NK-92 treated with Interleukin-12 subunit alpha and Interleukin-12 subunit beta, amount 100 ng/mL, for 24 hours (cell line): ENCODE measurements around the gene PPP1R1C.
"Not testable (repeated sequence)": the region's sequence is repeated elsewhere in the genome, so short reads cannot be mapped to it uniquely, and the experiment has no call there.

Experiments
- DNase-seq: peaks from one replicate; lab custom pipeline; 2025; lab: John Stamatoyannopoulos, UW

PPP1R1C gene

DNA sequence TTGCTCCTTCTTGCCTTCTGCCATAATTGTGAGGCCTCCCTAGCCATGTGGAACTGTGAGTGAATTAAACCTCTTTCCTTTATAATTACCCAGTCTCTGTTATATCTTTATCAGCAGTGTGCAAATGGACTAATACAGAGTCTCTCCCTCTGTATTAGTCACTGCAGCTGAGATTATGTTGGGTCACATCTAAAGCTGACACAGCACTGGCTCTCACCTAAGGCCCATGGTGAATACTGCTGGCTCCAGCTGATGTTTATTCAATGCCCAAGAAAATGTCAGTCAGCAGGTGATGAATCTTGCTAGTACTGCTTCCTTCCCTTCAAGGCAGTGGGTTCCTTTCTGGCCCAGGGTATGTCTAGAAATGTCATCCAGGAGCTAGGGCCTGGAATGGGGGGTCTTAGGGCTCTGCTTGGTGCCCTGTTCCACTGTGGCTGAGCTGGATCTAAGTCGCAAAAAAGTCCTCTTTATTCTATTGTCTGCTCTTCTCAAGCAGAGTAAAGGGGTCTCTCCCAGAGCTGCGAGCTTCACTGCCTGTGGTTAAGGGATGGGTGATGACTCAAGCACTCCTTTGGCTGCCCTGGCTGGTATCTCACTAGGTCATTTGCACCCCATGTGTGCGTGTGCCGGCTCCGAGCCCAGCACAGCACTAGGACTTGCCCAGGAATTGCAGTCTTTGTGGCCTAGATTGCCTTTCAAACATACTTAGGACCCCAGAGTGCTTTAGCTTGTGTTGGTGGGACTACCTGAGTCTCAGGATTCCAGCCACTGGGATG is 29.9 kb downstream of the PPP1R1C start:
- DNase-seq: no peak

DNA sequence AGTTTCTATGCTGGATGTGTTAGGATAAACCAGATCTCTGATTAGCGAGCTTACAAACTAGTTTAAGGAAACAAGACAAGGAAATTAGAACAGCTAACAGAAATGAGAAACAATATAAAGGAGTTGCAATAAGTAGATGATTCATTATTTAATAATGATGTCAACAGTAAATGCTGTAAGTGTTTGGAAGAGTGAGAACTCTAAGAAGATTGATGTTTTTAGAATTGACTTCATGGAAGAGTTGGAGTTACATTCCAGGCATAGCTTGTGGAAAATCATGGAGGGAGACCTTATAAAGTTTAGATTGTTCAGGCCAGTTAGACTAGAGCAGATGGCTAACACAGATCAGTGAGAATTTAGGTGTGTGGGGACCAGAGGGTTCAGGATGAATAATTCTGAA is 32.6 kb downstream of the PPP1R1C start:
- DNase-seq: no peak

DNA sequence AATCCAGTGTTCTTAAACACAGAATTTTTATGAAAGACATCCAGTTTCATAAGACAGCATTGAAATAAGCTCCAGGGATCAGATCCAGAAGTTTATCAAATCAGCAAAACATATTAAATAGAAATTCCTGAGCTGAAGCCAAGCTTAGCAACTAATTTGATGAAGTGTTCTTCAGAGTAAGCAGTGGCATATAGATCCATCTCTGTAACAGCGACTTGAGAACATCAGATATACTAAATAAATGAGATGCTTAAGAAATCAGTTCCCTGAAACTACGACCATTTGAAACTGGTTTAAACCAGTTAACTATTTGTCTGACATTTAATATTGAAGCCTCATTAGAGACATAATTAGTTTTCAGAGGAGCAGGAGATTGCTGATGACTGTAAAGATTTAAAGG is 34.1 kb downstream of the PPP1R1C start:
- no peak for DNase-seq

DNA sequence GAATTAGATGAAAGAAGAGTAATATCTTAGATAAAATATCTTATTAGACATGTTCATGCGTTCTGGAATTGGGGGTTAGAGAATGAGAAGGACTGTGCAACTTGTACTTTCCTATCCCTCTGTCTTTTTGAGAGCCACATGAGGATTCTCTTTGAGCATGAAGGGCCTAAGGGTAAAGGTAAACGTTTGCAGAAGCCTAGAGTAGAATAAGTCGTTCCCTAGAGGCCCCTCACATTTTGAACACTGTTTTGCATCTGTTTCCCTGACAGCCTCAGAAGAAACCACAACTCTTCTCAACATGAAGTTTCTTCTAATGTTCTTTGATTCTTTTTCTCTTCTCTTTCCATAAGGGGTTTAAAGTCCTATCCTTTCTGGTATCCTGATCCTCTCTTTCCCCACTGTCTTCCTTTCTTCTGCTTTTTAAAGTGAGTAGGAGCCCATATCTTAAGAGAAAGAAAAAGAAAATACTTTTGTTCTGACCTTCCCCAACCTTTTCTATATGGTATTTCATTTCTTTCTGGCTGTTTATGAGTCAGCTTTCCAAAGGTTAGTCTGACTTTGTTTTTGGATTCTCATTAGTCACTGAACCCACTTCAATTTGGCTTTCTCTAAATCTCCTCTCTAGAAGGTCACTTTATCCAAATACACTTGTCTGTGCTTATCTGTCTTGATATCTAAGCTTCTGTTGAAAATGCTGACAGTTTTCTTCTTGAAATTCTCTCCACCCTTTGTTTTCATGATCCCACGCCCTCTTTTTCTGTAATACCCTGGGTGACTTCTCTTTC is 34.8 kb downstream of the PPP1R1C start:
- DNase-seq: no peak

DNA sequence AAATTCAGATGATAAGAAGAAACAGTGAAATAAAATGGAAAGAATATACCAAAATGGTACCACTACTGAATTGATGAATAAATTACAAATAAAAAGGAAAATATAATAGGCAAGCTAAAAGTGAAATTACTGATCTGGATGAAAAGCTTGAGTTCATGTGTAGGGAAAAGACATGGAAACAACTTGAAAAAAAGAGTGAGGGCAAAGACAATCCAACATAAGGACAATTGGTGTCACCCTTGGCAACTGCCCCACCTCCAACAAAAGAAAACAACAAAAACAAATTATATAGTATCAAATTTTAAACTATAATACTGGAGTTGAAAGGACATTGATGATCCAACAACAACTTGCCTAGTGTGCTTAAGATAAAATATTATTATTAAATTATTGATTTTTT is 37.6 kb downstream of the PPP1R1C start:
- DNase-seq: no peak

DNA sequence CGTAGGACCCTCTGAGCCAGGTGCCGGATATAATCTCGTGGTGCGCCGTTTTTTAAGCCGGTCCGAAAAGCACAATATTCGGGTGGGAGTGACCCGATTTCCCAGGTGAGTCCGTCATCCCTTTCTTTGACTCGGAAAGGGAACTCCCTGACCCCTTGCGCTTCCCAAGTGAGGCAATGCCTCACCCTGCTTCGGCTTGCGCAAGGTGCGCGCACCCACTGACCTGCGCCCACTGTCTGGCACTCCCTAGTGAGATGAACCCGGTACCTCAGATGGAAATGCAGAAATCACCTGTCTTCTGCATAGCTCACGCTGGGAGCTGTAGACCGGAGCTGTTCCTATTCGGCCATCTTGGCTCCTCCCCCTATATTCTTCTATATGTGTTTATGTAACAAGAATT is 45.2 kb downstream of the PPP1R1C start:
- DNase-seq: not testable (repeated sequence)

DNA sequence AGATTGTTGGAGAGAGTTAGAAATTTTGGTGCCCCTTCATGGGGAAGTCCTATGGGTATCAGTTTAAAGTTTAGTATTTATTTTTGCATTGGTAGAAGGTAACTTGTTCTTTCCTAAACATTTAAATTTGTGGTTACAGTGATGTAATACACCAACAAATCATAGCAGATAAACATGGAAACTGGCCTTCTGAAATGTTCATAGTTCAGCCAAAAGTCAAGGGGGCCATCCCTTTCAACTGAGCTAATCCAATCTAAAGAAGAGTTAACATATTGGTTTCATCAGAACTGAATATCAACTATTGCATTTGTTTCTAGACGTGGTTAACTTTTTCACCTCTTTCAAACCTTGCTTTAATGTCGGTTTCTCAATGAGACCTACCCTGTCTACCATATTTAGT is 46.3 kb downstream of the PPP1R1C start:
- DNase-seq: no peak

DNA sequence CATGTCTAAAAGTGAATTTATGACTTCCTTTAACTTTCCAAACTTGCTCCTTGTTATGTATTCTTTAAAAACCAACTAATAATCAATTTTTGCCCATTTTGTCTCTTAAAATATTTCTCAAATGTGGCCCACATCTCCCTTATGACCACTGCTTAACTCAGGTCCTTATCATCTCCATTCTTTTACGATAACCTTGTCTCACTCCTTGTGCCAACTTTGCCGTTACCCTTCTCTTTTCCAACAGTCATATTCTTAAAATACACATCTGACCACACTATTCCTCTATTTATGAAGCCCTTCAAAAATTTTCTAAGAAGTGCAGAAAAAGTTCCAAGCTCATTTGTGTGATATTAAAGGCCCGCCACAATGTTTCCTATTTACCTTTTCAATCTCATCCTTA is 47.8 kb downstream of the PPP1R1C start:
- no peak for DNase-seq

DNA sequence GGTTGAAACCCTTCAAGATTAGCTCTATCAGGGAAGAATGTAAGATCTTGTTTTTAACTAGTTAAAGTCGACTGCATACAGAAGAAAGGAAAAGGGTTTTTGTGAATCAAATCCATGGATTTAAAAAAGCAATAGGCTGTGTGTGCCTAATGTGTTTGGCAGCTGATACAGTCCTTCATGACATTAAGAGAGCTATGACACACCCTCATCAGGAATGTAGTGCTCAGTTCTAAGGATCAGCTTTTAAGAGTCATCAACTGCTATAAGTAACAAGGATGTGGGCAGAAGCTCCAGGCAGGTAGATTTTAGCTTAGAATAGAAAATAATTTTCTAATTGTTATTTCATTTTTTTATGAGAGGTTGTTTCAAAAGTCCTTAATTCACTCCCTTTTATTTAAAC is 52.9 kb downstream of the PPP1R1C start:
- DNase-seq: no peak

DNA sequence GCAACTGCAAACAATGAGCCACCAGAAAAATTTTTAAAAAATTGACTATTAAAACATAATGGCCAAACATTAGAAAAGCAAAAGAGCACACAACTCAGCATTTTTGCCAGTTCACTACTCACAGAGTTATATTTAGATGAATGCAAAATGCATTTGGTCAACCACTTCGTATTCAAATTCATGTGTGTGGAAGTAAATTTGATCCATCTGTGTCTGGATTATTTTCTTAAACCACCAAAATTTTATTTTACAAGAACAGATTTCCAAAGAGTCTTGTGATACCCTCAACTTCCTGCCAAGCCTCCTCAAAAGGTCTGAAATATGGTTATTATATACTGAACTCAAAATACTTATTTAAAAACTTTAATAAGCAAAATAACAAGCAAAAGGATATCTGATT is 57.4 kb downstream of the PPP1R1C start:
- no peak for DNase-seq

DNA sequence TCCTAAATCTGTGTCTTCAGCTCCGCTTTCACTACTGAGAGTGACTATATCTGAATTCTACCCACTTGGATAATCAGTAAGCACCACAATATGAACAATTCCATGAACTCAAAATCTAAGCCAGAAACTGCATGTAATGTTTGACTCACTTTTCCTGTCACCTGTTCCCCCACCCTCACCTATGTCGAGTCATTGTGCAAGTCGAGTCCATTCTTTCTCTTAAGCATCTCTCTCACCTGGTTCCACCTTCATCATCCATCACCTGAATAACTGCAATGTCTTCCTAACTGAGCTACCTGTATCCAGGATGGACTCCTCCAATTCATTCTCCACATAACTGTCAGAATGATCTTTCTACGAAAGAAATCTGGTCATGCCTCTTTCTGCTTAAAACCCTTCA is 58.2 kb downstream of the PPP1R1C start:
- no peak for DNase-seq

DNA sequence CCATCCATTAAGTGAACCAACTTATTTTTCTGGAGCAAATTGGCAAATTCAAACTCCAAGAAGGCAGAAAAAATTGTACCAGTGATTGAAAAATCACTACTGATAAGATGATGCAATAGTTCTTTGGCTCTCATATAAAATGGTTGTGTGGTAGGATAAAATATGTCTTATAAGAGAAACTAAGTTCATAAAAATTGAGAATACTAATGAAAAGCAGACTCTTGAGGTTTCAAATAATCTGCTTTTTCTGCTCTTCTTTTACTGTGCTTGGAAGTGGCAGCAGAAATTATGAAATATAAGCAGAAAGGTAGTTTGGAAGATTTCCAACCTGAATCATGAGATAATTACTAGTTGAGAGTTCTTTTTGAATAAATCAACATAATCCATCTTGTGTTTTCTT is 61.9 kb downstream of the PPP1R1C start:
- DNase-seq: no peak

DNA sequence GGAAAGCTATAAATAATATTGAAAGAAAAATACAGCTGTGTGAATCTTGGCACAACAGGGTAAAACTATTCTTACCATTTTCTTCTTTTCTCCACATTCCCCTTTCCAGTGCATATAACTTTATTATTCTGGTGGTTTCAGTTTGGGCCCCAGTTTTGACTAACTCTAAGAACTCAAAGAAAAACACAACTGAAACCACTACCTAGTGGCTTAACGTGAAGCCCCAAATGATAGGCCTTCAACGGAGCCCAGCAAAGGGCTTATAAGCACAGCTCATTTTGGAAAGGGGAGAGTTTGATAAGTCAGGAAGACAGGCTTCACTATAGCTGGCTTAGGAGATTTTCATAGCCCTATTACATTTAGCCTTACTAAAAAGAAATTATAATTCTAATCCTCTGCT is 62.4 kb downstream of the PPP1R1C start:
- no peak for DNase-seq

DNA sequence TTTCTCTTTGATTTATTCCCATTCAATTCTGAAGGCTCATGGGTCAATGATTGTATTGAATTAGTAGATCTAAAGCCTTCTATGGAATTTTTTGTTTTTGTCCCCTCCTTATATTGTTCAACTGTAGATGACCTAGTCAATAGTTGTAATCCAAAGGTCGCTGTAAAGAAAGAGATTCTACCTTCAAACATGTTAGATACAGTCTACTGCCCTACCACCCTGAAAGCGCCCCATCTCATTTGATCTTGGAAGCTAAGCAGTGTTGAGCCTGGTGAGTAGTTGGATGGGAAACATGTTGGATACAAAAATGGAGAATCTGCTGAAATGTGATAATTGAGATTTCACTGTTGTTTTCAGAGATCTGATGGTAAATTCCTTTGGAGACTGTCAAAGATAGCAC is 63.0 kb downstream of the PPP1R1C start:
- DNase-seq: no peak

DNA sequence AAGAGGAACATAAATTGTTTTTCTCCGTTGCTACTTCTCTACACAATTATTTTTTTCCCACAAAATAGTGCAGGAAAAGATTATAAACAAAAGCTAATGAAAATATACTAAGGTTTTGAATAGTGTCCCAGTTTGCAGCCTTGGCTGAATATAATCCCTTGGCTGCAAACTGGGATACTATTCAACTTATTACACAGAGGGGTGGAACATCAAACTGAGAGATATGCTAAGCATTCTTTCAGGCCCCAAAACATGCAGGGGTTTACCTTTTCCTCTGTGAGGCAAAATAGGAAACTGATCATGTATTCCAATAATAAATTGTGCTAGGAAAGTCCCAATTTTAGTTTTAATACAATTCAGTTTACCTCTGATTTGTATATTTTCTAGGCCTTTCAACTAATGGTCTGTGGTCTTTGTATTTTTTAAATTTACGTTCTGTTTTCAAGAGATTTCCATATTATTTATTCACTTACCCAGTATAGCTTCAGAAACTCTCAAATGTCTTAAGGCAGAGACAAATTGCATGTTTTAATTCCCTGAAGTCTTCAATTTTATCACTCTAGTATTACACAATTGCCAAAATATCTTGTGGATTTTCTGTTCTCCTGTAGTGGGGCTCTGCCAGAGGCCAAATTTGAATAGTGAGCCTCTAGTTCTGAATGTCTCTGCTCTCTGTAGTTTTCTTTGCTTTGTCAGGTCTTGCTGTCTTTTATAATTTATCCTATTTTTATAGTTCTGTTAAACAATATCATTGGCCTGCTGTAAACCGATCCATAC is 63.9 kb downstream of the PPP1R1C start:
- DNase-seq: no peak

DNA sequence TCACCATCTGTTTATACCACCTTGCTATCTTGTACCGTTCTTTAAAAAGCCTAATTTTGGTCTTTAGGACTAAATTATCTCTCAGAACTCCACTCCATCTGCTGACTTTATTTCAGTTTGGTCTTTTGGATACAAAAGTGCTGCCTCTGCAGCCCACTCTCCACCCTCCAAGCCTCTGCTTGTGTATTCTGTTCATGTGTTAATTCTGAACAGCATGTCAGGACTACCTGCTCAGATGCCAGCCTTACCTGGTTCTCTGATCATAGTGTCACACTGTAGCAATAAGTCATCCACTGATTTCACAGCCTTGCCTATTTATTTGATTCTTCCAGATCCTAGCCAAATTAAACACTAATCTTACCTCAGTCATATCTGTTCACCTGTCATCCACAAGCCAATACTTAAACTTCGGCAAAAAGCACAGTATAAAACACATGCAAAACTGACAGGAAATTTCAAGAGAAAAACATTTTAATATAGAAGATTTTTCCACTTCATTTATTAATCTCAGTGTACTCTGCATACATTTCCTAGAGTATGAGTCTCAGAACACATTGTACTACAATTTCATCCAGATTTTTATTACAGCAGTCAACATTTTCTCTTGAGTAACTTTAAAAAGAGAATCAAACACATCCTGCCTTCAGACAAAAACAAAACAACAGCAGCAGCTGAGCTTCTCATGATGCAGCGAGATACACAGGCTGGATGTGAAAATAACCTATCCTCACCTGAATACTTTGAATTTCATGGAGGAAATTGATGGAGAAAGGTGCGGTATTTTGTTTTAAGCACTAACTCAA is 64.9 kb downstream of the PPP1R1C start:
- DNase-seq: no peak

DNA sequence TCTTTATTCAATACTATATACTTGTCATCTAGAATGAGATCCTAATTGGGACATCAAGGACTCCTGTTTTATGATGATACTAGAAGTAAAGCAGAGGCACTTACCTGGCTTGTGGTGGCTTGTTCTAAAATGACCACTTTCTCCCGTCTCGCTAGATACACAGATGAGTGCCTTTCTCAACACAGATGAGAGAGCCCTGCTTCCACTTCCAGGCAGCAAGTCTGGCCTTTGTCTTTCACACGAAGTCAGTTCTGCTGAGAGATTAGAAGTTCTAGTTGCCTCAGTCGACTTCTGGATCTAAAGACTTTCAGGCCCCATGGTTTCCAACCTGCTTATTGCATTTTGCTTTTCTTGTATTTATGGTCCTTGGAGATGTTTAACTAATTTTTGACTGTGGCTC is 70.3 kb downstream of the PPP1R1C start:
- no peak for DNase-seq

DNA sequence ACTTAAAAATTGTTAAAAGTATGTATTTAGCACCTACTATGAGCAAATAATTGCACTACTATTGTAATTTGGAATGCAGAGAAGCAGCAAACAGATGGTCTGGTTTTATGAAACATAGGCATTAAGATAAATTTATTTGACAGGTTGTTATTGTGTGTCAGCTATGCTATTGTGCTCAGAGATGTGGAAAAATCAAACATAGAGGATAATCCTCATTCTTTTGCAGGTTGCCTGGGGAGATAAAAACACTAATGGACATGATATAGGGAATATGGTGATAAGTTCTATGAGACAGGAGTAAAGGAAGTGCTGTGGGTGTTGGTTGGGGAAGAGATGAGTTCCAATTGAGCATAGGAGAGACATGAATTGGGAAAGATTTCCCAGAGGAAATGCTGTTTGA is 71.3 kb downstream of the PPP1R1C start:
- DNase-seq: no peak

DNA sequence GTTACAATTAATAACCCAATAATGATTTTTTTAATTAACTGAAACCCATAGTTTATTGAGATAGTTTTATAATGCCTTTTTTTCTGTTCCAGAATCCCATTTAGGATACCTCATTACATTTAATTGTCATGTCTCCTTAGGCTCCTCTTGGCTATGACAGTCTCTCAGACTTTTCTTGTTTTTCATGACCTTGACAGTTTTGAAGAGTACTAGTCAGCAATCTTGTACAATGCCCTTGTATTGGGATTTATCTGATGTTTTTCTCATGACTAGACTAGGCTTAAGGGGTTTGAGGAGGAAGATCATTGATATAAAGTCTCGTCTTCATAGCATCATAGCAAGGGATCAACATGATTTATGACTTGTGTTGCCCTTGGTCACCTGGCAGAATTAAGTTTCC is 72.4 kb downstream of the PPP1R1C start:
- DNase-seq: no peak

DNA sequence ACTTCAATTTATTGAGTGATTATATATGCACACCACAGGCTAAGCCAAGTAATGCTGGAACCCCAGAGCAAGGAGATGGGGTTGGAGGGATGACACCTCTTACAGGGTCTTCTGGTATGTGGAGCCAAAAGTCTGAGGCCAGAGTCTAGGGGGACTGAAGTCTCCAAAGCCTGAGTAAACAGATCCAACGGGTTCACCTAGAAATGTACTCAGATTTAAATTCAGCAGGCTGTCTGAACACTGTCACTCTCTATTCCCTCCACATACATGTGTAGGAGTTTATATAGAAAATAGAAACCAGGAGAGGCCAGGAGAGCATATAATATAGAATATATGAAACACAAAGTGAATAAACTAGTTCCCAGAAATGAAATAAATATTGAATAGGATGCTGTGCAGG is 76.1 kb downstream of the PPP1R1C start:
- no peak for DNase-seq

DNA sequence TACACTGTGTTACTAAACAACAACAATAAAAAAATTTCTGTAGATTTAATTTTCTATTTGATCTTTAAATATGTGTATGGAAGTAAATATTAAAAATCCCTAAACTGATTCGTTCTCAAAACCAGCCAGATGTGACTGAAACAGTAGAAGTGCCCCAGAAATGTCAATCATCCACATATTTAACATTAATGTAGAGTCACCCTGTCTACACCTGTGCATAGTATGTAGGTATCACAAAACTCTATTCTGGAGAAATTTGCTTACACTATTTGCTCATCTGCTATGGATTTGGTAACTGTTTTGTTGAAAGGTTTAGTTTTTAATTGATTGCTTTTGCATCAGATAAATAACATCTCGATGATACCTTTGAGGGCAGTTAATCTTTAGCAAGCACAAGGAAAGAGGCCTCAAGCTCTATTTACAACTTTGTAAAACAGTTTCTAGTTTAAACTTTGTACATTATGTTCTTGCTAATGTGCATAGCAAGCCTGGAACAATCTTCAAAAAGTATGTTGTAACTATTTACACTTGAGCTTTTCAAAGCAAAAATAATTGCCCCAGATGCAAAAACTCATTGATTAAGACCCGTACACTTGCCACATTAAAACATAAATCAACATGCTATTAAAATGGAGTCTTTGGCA is 76.8 kb downstream of the PPP1R1C start:
- DNase-seq: no peak
